Cardiac fibroblast (primary cell): ENCODE results near the gene TULP1.

Source experiments
- DNase-seq, 2 donors: peaks; one replicate each; pipeline versions ENCODE4 v3.0.0 to v3.0.0-alpha.2; 2010; ENCODE audit warnings: low read depth in 2 of 2
- H3K4me3 ChIP-seq, 2 donors: replicated peaks in 1 of 2; 1 replicate in 1 of 2; 2 replicates in 1 of 2; pipeline ENCODE4 v1.5.1; 2011; ENCODE audit warnings: low read depth in 2 of 2, low read length in 2 of 2, mild to moderate bottlenecking in 2 of 2, moderate library complexity in 1 of 2
- CTCF ChIP-seq: IDR thresholded peaks from one replicate; pipeline ENCODE4 v1.5.1; 2011; ENCODE audit warnings: low read depth, mild to moderate bottlenecking, low read length, inconsistent platforms

TULP1 gene

GRCh38 chr6:35552285-35552917 lies 39.7 kb upstream of the TULP1 start:
- no peak overlapping the region for H3K4me3 ChIP-seq
- TF ChIP-seq CTCF: peak; percentile 94
- peak in 1 of 2 donors; percentile 70 for DNase-seq

GRCh38 chr6:35550437-35550836 lies 37.7 kb upstream of the TULP1 start:
- no peak overlapping the region for H3K4me3 ChIP-seq
- DNase-seq: no peak
- no peak for TF ChIP-seq CTCF

- no peak overlapping the region for H3K4me3 ChIP-seq
- peak in 1 of 2 donors; percentile 52 for DNase-seq
- TF ChIP-seq CTCF: no peak
These were observed 35.0 kb upstream of the TULP1 start for GRCh38 chr6:35547676-35548075.

GRCh38 chr6:35544769-35545361 lies 32.2 kb upstream of the TULP1 start:
- no peak for DNase-seq
- H3K4me3 ChIP-seq: no peak overlapping the region
- TF ChIP-seq CTCF: no peak

- DNase-seq: no peak
- no peak overlapping the region for H3K4me3 ChIP-seq
- TF ChIP-seq CTCF: no peak
These were observed 30.9 kb upstream of the TULP1 start for GRCh38 chr6:35543459-35544193.

GRCh38 chr6:35541836-35542235 lies 29.1 kb upstream of the TULP1 start:
- H3K4me3 ChIP-seq: no peak overlapping the region
- TF ChIP-seq CTCF: no peak
- no peak for DNase-seq
